Measurements from ENCODE around the gene DEPP1. TPM values are rescaled to one million over a fixed set of nuclear protein-coding genes. Genes with fewer than 3 reads are reported as not detected.
A peak's percentile ranks its signal among the peaks of the same experiment; 100 is the strongest.

Gene DEPP1
- total and polyA plus RNA-seq, 2 experiments from 2014 or later: 32.3 to 39.3 TPM

DNA sequence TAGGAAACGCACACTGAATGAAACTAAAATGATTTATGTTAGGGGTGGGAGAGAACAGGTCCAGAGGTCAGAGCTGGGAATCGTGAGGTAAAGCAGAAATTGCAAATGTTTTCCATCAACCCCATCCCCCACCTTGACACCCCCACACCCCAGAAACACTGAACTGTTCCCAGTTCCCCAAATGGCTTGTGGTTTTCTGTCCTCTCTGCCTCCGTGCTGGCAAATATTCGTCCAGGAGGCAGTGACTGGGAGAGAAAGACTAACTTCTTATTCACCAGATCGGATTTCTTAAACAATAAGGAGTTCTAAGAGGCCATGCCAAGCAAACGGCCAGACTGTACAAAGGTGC, 19.7 kb downstream of the DEPP1 start:
- H3K9me3 ChIP-seq (ENCODE audit: low read depth): no peaks in the 10 kb centered on the region
- H3K36me3 ChIP-seq: no peaks in the 10 kb centered on the region
- TF ChIP-seq, protein P1, sequence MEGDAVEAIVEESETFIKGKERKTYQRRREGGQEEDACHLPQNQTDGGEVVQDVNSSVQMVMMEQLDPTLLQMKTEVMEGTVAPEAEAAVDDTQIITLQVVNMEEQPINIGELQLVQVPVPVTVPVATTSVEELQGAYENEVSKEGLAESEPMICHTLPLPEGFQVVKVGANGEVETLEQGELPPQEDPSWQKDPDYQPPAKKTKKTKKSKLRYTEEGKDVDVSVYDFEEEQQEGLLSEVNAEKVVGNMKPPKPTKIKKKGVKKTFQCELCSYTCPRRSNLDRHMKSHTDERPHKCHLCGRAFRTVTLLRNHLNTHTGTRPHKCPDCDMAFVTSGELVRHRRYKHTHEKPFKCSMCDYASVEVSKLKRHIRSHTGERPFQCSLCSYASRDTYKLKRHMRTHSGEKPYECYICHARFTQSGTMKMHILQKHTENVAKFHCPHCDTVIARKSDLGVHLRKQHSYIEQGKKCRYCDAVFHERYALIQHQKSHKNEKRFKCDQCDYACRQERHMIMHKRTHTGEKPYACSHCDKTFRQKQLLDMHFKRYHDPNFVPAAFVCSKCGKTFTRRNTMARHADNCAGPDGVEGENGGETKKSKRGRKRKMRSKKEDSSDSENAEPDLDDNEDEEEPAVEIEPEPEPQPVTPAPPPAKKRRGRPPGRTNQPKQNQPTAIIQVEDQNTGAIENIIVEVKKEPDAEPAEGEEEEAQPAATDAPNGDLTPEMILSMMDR (IDR thresholded peaks at IDR 0.05; ENCODE audit: low read depth, low read length): no peak
- no peaks in the 10 kb centered on the region for H3K27me3 ChIP-seq
- H3K4me3 ChIP-seq: peak overlapping the region; percentile 44
- DNase-seq (ENCODE audit: low read depth in 1 of 2, low spot score in 1 of 2): no peak
- H3K4me1 ChIP-seq (ENCODE audit: low read depth): peaks cover 52% of the 10 kb centered on the region
- H3K27ac ChIP-seq: peak overlapping the region; percentile 94

DNA sequence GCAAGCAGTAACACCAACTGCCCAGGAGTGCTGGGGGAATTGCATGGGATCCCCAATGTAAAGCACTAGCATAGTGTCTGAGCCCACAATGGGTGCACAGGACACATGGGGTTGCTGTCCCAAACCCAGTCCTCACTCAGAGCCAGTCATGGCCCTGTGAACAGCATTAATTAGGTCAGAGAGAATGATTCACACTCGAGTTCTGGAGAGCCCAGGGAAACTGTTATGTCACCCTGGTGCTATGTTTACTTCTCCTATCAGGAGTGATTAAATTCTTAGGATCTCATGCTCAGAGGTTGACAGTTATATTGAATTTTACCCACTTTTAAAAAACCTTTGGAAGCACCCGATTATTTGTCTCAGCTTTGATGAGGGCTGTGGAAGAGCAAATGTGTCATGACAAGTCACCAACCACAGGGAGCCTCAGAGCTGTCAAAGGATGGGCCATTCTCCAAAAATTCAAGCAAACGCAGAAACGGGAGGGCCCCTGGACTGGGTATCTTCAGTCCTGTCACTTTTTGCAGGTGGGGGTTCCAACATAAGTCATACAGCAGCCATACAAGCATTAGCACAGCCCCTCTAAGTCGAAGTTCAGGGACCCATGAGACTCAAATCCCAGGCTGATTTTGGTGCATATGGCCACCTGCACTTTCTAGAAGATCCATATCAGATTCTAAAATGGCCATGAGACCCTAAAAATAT, 20.3 kb downstream of the DEPP1 start:
- Histone ChIP-seq H3K4me1 (ENCODE audit: low read depth) (peaks cover 49% of the 10 kb centered on the region), H3K36me3 (no peaks in the 10 kb centered on the region), H3K4me3 (peak overlapping the region; percentile 44), H3K9me3 (ENCODE audit: low read depth) (no peaks in the 10 kb centered on the region), H3K27me3 (no peaks in the 10 kb centered on the region), H3K27ac (peak overlapping the region; percentile 94)
- DNase-seq (ENCODE audit: low read depth in 1 of 2, low spot score in 1 of 2): peak in 1 of 2 donors; percentile 58
- TF ChIP-seq, protein P1 (IDR thresholded peaks at IDR 0.05; ENCODE audit: low read depth, low read length): no peak

DNA sequence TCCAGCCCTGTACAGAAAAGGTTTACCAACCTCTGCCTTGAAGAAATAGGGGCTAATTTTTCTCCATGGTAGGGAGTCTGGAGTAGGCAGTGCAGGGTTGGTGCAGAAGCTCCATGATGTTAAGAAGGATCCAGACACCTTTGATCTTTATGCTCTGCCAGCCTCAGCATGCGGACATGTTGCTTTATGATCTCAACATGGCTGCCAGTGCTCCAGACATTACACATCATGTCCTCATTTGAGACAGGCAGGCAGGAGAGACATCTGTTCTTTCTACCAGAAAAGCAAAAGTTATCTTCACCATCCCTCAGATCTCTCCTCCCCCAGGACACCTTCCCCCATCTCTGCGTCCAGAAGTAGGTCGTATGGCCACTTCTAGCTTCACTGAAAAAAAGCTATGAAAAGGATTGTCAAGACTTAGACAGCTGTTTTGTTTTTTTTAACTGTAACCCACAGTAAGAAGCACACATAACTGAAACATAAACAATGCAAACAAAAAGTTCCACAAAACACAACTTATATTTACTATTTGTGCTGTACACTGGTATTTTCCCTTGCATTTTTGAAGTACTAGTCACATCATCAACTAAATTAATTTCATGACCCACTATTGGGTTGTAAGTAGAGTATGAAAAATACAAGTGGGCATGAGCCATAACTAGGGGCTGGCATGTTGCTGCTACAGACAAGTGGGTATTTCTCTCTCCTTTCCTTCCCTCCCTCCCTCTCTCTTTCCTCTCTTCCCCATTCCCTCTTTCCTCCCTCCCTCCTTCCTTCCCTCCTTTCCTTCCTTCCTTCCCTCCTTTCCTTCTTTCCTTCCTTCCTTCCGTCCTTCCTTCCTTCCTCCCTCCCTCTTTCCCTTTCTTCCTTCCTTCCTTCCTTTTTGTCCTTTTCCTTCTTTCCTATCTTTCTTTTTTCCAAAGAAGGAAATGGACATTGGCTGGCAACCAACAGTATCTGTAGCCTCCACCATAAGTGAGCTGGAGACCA, 21.6 kb downstream of the DEPP1 start:
- Histone ChIP-seq H3K27ac (peak overlapping the region; percentile 94), H3K36me3 (no peaks in the 10 kb centered on the region), H3K4me1 (ENCODE audit: low read depth) (peaks cover 49% of the 10 kb centered on the region), H3K27me3 (no peaks in the 10 kb centered on the region), H3K9me3 (ENCODE audit: low read depth) (no peaks in the 10 kb centered on the region), H3K4me3 (no peak overlapping the region)
- TF ChIP-seq, protein P1 (IDR thresholded peaks at IDR 0.05; ENCODE audit: low read depth, low read length): no peak
- DNase-seq (ENCODE audit: low read depth in 1 of 2, low spot score in 1 of 2): no peak

DNA sequence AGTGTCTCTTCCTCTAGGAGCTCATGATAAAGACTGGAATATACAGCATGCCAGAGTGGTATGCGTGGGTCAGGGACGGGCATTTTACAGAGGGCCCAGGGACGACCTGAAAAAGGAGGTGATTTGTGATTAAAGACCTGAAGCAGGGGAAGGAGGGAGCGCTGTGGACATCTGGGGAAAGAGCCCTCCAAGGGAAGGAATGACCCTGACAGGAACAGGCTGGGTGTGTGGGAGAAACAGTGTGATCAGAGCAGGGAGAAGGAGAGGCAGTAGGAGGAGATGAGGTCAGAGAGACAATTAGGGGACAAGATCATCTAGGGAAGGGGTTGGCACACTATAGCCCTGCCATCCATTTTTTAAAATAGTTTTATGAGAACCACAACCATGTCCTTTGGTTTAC, 22.4 kb downstream of the DEPP1 start:
- Histone ChIP-seq H3K36me3 (no peaks in the 10 kb centered on the region), H3K9me3 (ENCODE audit: low read depth) (no peaks in the 10 kb centered on the region), H3K27me3 (no peaks in the 10 kb centered on the region), H3K4me3 (no peak overlapping the region), H3K4me1 (ENCODE audit: low read depth) (peaks cover 43% of the 10 kb centered on the region), H3K27ac (no peak overlapping the region)
- no peak for DNase-seq (ENCODE audit: low read depth in 1 of 2, low spot score in 1 of 2)
- TF ChIP-seq, protein P1 (IDR thresholded peaks at IDR 0.05; ENCODE audit: low read depth, low read length): no peak

DNA sequence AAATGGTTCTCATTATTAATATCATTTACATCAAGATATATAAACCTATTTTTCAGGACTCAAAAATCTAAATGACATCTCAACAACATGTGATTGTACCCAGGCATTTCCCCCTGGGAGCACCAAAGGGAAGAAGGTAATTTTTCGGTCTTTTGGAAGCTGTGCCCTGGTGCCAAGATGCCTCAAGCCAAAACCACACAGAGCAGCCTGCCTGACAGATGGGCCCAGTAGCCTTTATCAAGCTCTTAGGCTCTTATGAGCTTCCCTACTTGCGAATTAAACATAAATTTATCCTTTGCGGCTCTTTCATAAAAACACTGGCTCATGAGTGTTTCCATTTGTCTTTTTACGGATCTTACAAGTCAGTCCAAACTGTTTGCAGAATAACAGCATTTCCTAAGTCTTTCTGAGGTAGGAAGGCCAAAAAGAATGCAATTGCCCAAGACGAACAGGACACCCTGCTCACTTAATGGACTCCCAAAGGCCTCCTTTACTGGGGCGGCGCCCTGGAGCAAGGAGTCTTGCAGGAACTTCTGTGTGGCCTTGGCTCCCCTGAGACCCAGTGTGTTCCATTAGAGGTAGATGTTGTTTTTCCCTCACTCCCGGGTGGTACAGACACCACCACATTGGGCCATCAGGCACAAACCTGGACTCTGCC, 23.1 kb downstream of the DEPP1 start:
- H3K4me1 ChIP-seq (ENCODE audit: low read depth): peaks cover 37% of the 10 kb centered on the region
- no peak for DNase-seq (ENCODE audit: low read depth in 1 of 2, low spot score in 1 of 2)
- H3K4me3 ChIP-seq: no peak overlapping the region
- no peaks in the 10 kb centered on the region for H3K9me3 ChIP-seq (ENCODE audit: low read depth)
- H3K27ac ChIP-seq: no peak overlapping the region
- no peaks in the 10 kb centered on the region for H3K27me3 ChIP-seq
- no peaks in the 10 kb centered on the region for H3K36me3 ChIP-seq
- TF ChIP-seq, protein P1 (IDR thresholded peaks at IDR 0.05; ENCODE audit: low read depth, low read length): no peak
